IPS-18c (cell line): ENCODE measurements around the gene GPC6.

Experiments used
- H3K4me3 ChIP-seq: 2 replicates; pipeline ENCODE4 v1.7.0; 2013; ENCODE audit warnings: low read depth, mild to moderate bottlenecking, low read length, moderate library complexity; ENCODE audit not compliant: insufficient read depth
- H3K9me3 ChIP-seq: one replicate; pipeline ENCODE4 v1.6.1; 2013; ENCODE audit warnings: mild to moderate bottlenecking, low read length, moderate library complexity; ENCODE audit not compliant: control insufficient read depth, insufficient read depth

The GPC6 gene

DNA sequence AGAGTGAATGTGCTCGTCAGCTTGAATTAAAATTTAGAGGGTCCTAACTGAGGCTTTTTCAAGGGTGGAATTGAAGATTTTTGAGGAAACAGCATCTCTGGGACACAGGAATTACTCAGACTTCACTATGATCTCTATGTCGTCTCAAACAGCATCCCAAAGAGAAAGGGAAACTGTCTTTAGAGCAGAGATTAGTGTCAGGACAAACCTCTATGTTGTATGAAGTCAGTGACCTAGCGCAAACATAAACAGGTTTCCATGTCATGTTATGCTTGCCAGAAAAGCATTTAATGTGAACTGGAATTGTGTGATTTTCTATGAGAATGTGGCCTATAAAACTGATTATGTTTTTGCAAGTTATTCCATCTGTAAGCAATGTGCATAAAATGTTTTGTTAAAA is 573.7 kb downstream of the GPC6 start:
- H3K4me3 ChIP-seq = no peak overlapping the region
- H3K9me3 ChIP-seq = no peaks in the 10 kb centered on the region

DNA sequence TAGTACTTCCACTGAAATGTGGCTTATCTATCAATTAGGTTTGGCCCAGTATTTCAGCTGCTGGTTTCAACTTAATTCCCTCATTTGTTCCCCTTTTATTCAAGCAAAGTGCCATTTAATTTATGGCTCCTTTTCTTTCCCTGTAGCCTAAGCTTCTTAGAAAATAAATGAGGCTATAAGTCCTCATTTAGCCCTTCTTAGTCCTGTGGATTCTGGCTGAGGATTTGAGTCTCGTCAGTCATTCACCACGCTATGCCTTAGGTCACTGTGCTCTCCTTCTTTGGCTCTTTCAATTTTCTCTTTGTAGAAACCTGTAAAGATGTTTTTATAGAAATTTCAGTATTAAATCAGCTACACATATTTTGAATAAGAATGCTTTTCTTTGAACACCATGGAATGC is 579.1 kb downstream of the GPC6 start:
- Histone ChIP-seq H3K4me3 (no peak overlapping the region), H3K9me3 (no peaks in the 10 kb centered on the region)

DNA sequence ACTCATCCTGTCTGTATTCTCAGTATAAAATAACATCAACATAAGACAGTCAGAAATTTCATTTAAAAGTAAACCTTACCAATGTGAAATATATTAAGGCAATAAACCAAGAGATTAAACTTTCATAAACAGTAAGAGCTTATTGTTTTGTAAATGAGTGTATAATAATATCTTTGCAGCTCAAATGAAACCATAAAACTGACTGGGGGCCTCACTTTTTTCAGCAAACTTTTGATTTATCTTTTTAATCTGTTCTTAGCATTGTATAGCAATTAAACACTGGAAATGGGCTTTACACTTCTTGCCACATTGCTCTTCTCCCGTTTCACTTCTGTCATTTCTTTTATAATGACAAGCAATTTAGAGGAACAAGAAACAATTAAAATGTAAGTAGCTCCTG is 580.3 kb downstream of the GPC6 start:
- Histone ChIP-seq H3K4me3 (no peak overlapping the region), H3K9me3 (no peaks in the 10 kb centered on the region)

DNA sequence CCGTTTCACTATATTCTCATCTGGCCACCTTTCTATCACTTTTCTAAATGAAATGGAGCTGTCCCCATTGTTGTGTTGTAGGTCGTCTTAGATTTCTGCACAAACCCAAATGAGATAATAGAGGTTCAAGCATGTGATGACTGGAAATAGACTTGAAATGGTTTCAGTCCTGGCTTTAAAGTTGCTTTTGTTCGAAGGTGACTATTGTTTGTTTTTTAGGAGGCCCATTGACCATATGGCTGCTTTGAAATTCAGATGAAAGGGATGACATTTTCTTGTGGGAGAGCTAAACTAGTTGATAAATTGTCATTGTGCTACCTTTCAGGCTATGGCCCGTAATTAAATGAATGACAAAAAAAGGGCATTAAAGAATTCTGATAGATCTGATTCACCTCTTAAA is 583.7 kb downstream of the GPC6 start:
- Histone ChIP-seq H3K9me3 (no peaks in the 10 kb centered on the region), H3K4me3 (no peak overlapping the region)

DNA sequence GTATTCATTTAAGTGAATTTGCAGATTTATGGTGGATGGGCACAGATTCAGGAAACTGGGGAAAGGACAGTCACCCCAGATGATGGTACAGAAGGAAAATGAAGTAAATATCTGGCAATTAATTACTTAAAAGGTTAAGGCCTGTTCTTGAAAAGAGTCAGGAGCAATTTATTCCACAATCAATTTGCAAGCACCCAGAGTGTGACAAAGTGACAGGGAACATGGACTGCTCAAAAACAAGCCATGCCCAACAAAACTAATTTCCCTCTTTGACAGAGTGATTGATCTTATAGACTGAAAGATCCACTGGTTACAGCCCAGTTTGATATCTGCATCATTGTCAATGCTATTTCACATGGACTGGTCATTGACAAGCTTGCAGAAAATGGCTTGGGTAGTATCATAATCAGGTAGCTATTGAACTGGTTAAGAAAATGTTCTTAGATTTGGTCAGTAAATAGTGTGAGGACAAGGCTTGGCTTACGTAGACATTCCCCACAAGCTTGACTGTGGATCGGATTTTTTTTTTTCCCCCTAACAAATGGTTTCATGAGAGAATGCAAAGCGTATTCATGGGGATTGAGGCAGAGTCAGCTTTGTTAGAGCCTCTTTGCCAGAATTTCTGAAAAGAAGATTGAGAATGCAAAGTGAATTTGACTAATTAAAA is 584.6 kb downstream of the GPC6 start:
- H3K4me3 ChIP-seq = no peak overlapping the region
- H3K9me3 ChIP-seq = no peaks in the 10 kb centered on the region

DNA sequence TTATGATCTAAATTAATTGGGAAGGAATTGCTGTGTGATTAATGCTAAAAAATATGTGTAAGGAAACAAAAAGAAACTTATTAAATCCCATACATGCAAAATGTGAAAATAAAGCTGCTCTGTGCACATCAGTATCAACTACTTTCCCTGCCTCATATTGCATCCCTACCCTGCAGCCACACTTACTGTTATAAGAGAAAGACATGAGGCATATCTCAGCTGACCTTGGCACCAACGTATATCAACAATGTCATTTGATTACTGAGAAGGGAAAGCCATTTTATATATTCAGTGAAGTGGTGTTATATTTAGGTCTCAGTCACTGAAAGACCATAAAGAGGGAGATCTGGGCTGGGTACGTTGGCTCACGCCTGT is 585.1 kb downstream of the GPC6 start:
- Histone ChIP-seq H3K4me3 (no peak overlapping the region), H3K9me3 (no peaks in the 10 kb centered on the region)

DNA sequence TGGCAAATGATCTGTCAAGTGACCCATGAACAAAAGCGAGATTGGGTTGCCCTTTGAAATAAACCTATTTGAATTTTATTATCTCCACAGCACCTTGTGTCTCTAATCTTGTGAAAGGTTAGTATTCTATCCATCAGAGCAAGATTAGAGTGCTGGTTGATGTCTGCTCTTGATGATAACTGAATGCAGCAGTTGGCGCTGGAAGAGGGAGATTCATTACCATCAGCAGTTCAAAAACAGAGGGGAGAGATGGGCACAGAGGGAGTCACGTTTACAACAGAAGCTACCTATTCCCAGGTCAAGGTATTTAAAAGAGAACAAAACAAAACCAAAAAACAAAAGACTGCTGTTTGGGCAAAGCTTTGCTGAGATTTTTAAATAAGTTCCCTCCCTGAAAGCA is 588.1 kb downstream of the GPC6 start:
- H3K4me3 ChIP-seq = no peak overlapping the region
- H3K9me3 ChIP-seq = no peaks in the 10 kb centered on the region

DNA sequence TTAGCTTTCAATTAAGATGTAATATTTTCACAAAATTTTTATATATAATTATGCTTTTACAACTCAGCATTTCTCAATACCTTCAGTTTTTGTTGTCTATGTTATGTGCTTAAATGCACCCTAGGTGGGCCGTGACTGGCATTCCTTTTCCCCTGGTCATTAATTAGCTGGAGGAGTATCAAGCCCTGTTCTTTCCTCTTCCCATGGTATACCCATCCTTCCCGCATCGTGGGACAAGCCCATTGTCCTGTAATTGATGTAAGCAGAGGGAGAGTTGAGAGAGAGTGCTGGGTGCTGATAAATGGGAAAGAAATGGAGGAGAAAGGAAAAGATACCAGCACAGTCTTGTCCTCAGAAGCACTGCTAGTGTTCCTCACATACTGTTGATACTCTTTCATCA is 591.7 kb downstream of the GPC6 start:
- Histone ChIP-seq H3K4me3 (no peak overlapping the region), H3K9me3 (no peaks in the 10 kb centered on the region)

DNA sequence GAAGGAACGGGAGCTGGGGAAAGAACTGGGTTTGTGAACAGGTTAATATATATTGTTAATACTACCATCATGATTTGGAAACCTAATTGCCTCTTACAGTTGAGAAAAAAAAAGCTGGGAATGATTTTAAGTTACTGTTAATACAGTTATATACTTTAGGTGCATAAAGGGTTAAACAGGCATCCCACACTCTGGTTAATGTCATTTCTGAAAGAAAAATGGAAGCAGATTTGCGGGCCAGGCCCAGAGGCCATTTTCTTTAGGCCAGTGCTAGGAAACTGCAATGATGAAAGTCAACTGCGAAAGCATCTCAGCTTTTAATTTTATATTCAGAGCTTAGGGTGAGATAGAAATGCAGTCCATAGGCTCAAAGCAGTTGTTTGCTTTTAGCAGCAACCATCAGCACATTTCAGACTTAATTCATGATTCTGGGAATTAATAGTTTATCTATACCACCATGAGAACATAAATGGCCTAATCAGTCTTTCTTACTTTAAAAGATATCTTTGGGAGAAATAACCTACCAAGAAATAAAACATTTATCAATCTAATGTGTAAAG is 592.8 kb downstream of the GPC6 start:
- H3K4me3 ChIP-seq = no peak overlapping the region
- H3K9me3 ChIP-seq = no peaks in the 10 kb centered on the region

DNA sequence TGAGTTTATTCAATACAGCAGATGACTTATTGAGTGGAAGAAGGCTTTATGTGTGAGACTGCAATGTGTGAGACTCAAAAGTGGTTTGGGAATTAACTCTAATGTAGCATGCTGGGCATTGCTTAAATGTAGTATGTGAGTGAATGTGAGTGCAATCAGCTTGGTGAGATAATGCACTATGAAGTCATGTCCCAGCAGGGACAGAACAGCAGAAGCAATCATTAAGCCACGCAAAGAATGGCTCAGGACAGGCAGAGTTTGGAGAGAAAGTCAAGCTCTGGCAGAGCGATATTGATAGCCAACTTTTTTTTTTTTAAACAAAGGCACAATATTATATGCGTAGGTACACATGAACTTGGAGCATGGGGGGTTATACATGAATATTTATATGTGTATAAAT is 597.7 kb downstream of the GPC6 start:
- Histone ChIP-seq H3K9me3 (no peaks in the 10 kb centered on the region), H3K4me3 (no peak overlapping the region)

DNA sequence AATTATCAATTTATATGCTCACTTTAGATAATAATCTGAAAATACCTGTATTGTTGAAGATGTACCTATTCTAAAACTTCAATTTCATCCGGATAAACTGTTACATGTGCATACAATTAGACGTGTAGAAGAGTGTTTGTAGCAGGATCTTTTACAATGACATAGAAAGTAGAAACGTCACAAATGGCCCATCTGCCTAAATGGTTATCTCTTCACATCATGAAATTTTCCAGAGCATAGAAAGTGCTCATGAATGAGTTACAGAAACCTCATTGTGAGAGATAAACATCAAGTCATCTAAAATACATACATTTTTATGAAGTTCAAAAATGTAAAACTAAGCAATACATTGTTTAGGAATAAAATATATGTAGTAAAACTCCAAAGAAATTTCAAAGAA is 607.4 kb downstream of the GPC6 start:
- H3K4me3 ChIP-seq = no peak overlapping the region
- no peaks in the 10 kb centered on the region for H3K9me3 ChIP-seq

DNA sequence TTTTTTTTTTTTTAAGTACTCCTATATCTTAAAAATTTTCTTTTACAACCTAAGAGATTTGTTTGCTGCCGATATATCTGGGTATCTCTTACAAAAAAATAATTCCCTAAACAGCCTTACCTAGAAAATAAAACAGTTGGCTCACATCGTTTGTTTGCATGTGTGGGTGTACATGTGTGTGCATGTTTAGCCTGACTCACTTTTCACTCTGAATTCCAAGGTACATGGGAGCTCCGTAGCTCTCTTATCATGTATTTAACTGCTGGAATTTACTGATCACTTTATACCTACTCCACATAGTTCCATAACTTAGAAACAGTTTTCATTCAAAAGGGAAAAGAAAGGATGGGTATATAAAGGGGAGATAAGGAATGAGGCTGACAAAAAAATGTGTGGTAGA is 616.5 kb downstream of the GPC6 start:
- H3K4me3 ChIP-seq = no peak overlapping the region
- no peaks in the 10 kb centered on the region for H3K9me3 ChIP-seq

DNA sequence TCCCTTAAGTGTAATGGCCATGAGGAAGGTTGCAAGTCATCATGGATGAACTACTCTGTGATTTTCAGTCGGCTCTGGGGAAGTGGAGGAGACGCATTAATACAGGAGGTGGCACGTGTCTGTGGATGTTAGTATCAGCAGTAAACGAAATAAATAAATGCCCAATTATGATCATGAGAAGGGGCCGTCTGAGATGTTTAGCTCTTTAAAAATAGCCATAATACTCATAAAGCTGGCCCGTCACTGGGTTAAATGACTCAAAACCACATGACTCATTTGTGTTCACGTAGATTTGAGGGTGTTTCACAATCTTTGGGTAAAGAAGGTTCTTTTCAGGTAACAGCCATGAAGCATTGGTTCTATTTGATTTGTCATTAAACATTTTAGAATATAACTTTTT is 620.6 kb downstream of the GPC6 start:
- Histone ChIP-seq H3K4me3 (no peak overlapping the region), H3K9me3 (no peaks in the 10 kb centered on the region)

DNA sequence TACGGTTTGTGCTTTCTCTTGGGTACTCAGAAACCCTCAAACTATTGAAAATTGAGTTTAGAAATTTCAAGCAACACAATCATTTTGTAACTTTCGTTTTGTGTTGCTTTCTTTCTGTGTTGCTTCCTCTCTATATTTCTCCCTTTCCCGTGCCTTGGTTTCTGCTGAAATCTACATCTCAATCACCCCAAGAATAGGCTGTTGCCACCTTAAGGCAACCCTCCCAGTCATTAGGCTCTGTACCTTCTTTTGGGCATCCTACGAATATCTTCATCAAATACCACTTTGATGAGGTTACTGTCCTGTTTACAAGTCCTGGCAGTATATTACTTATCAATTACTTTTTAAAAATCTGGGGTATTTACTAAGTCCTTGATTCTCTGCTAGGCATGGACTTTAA is 621.6 kb downstream of the GPC6 start:
- Histone ChIP-seq H3K4me3 (no peak overlapping the region), H3K9me3 (no peaks in the 10 kb centered on the region)

DNA sequence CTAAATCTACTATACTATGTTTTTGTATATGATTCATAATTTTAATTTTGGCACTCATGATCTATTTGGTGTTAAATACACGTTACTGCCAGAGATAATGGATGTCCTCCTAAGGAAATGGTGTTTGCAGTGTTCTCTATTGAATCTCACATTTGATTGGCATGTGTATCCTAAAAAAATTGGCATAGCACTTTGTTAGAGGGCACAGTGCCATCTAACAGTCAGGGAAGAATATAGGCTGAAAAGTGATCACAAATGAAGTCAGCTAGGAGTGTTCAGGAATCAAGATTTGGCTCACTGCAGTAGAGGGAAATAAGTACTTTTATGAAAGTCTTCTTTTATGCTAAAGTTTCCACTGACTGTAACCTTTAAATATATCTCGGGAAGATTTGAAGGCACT is 624.6 kb downstream of the GPC6 start:
- Histone ChIP-seq H3K4me3 (no peak overlapping the region), H3K9me3 (no peaks in the 10 kb centered on the region)

DNA sequence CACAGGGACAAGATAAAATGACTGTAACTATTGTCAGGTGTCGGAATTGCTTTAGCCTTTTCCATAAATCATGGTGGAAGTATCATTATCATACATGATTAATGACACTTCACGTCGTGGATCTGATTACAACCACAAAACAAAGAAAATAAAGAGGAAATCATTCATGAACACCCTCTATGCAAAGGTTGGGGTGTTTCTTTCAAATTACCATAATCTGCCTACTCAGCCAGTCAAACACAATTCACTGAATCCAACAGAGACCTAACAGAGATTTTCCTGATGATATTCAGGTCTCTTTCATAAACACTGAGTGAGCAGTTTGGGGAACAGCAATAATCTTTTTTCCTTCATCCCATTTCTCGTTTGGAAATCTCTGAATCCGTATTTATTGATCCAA is 627.3 kb downstream of the GPC6 start:
- Histone ChIP-seq H3K9me3 (no peaks in the 10 kb centered on the region), H3K4me3 (no peak overlapping the region)

DNA sequence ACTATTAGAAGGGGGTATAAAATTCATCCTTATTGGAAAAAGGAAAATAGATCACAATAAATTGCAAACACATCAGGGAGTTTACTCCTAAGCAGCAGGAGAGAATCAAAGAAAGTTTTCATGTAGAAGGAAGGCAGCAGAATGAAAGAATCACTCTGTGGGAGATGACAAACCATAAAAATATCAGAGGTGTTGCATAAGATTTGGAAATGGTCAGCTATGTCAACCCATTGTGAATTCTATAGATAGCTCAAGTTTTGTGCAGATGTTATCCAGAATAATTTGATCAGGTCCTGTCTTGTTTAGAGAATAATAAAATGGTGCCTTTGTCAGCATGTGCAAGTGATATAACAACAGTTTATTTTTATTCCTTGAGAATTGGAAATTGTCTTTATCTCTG is 630.5 kb downstream of the GPC6 start:
- Histone ChIP-seq H3K9me3 (no peaks in the 10 kb centered on the region), H3K4me3 (no peak overlapping the region)

DNA sequence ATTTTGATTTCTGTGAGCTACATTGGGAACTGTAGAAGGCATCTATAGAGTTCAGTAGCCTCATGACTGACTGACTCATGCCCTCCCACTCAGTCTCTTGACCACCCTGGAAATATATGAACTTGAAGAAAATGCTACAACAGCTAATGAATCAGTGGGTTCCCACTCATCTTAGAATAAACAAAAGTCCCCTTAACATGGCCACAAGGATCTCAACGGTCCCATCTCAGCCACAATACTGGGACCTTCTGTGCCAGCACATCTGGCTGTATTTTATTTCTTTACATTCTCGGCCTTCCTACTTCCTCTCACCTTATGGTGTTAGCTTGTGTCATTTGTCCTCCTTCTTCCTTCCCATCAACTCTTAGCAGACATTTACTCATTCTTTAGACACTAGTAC is 633.1 kb downstream of the GPC6 start:
- no peaks in the 10 kb centered on the region for H3K9me3 ChIP-seq
- H3K4me3 ChIP-seq = no peak overlapping the region

DNA sequence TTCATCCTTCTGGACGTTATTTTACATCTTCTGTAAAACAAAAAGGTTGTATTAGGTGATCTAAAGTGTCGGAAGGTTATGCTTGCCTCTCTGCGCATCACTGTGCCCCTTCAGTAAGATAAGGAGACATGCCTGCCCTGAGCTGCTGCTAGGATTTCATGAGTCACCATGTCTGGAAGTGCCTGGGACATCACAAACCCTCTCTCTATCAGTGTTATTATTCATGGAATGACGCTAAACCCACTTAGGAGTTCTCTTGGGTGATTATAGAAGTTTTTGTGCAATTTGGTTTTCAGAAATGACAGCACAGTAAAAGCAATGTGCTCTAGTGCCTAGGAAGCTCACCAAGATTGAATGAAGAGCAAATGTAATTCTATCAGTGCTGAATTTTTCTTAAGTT is 635.2 kb downstream of the GPC6 start:
- Histone ChIP-seq H3K4me3 (no peak overlapping the region), H3K9me3 (no peaks in the 10 kb centered on the region)
